Keratinocyte (primary cell): ENCODE data around the gene RUSC2. TPM values are rescaled to one million over a fixed set of nuclear protein-coding genes. Genes with fewer than 3 reads are reported as not detected.

ENCODE experiments used
- DNase-seq: peaks from one replicate; pipeline ENCODE4 v3.0.0-alpha.2; 2011; ENCODE audit warnings: low read depth, missing footprints, low spot score
- FAIRE-seq: peaks from 2 replicates; lab custom pipeline; 2011; peaks lifted over from hg19 to GRCh38; lab: Jason Lieb, UNC
- H2AFZ ChIP-seq: 2 replicates; pipeline ENCODE4 v1.6.0; 2012; ENCODE audit warnings: low read length, control low read depth, inconsistent platforms; ENCODE audit not compliant: control insufficient read depth
- H3K27ac ChIP-seq: 2 replicates; pipeline ENCODE4 v1.5.1; 2011; ENCODE audit warnings: low read length; ENCODE audit not compliant: control insufficient read depth, insufficient read depth
- H3K27me3 ChIP-seq: 3 replicates; pipeline ENCODE4 v1.6.0; 2011; ENCODE audit warnings: low read length; ENCODE audit not compliant: control insufficient read depth, insufficient read depth; ENCODE audit errors: extremely low read depth
- H3K36me3 ChIP-seq, 2 experiments: 2 replicates in 1 of 2; 3 replicates in 1 of 2; pipeline ENCODE4 v1.5.1; 2011; ENCODE audit warnings: low read length in 2 of 2, mild to moderate bottlenecking in 1 of 2; ENCODE audit not compliant: control insufficient read depth in 2 of 2, insufficient read depth in 2 of 2; ENCODE audit errors: extremely low read depth in 1 of 2
- H3K4me1 ChIP-seq: 3 replicates; pipeline ENCODE4 v1.5.1; 2011; ENCODE audit warnings: low read length; ENCODE audit not compliant: control insufficient read depth, insufficient read depth; ENCODE audit errors: extremely low read depth
- H3K4me2 ChIP-seq: 3 replicates; pipeline ENCODE4 v1.6.0; 2011; ENCODE audit warnings: low read depth, low read length; ENCODE audit not compliant: control insufficient read depth, insufficient read depth; ENCODE audit errors: extremely low read depth
- H3K4me3 ChIP-seq, 3 experiments: fragments of 200-600 bp in 1 of 3; sonication (generic) in 1 of 3; 2 replicates in 2 of 3; 3 replicates in 1 of 3; pipeline ENCODE4 v1.5.1; 2011 to 2016; ENCODE audit warnings: low read length in 3 of 3, mild to moderate bottlenecking in 3 of 3, control low read depth in 2 of 3, inconsistent platforms in 1 of 3, low read depth in 1 of 3, mixed read lengths in 1 of 3, mixed run types in 1 of 3, moderate library complexity in 1 of 3; ENCODE audit not compliant: control insufficient read depth in 2 of 3, insufficient read depth in 2 of 3; ENCODE audit errors: extremely low read depth in 1 of 3
- H3K79me2 ChIP-seq: 2 replicates; pipeline ENCODE4 v1.6.0; 2012; ENCODE audit warnings: low read length; ENCODE audit not compliant: control insufficient read depth, insufficient read depth
- H3K9ac ChIP-seq: 3 replicates; pipeline ENCODE4 v1.6.0; 2011; ENCODE audit warnings: low read length; ENCODE audit not compliant: control insufficient read depth, insufficient read depth; ENCODE audit errors: extremely low read depth
- H3K9me1 ChIP-seq: 3 replicates; pipeline ENCODE4 v1.6.0; 2011; ENCODE audit warnings: low read length; ENCODE audit not compliant: control insufficient read depth, insufficient read depth; ENCODE audit errors: extremely low read depth
- H3K9me3 ChIP-seq: 2 replicates; pipeline ENCODE4 v1.5.1; 2012; ENCODE audit warnings: low read depth, low read length; ENCODE audit not compliant: control insufficient read depth
- H4K20me1 ChIP-seq: 3 replicates; pipeline ENCODE4 v1.6.0; 2011; ENCODE audit warnings: low read length; ENCODE audit not compliant: control insufficient read depth, insufficient read depth; ENCODE audit errors: extremely low read depth
- CTCF ChIP-seq, 3 experiments: IDR thresholded peaks in 1 of 3; conservative IDR thresholded peaks in 1 of 3; optimal IDR thresholded peaks in 1 of 3; 2 replicates in 2 of 3; 3 replicates in 1 of 3; pipeline versions ENCODE3 to v1.5.1; 2011; ENCODE audit warnings: low read length in 3 of 3, mild to moderate bottlenecking in 3 of 3, moderate library complexity in 2 of 3, control low read depth in 1 of 3, inconsistent platforms in 1 of 3; ENCODE audit not compliant: insufficient read depth in 2 of 3; ENCODE audit errors: extremely low read depth in 1 of 3
- EZH2 ChIP-seq: IDR thresholded peaks from one replicate; pipeline ENCODE4 v1.6.1; 2012; ENCODE audit warnings: inconsistent platforms, mild to moderate bottlenecking, low read length, moderate library complexity
- dilution Hi-C: fragments of 300-500 bp; cut with MboI; formaldehyde crosslinking; loops from one replicate; pipeline ENCODE4 v1.7.0; 2020; ENCODE audit warnings: low sequenced_read_pairs; ENCODE audit not compliant: extremely low pct_ligation_motif_present
- polyA plus RNA-seq, 5 experiments: library from polyadenylated mRNA; depleted of rRNA in 3 of 5; stranded (reverse) in 3 of 5; stranded (forward) in 1 of 5; unstranded in 1 of 5; fragments of >200 nt; gene quantifications; 1 replicate in 1 of 5; 2 replicates in 3 of 5; 3 replicates in 1 of 5; pipeline versions ENCODE4 v1.2.1 to v1.2.3, GENCODE V29; 2011 to 2012; ENCODE audit warnings: missing spikeins in 2 of 5, low read depth in 1 of 5, low replicate concordance in 1 of 5

The RUSC2 gene
- polyA plus RNA-seq, 1 donor (not counting 4 experiments of a cell fraction or from before 2014, with no cell fraction given), result 4.2 TPM

- Histone ChIP-seq H3K27ac (no peak overlapping the region), H3K79me2 (peaks cover 34% of the 10 kb centered on the region)
Measured at GRCh38 chr9:35511453-35511852, 21.5 kb downstream of the RUSC2 start.

GRCh38 chr9:35515766-35516165 lies 25.9 kb downstream of the RUSC2 start:
- peaks cover 65% of the 10 kb centered on the region for H3K4me1 ChIP-seq
- no peak for FAIRE-seq

More at GRCh38 chr9:35511453-35511852, 21.5 kb downstream of the RUSC2 start:
- Histone ChIP-seq H3K4me3 (no peak overlapping the region), H3K9ac (no peak overlapping the region), H3K27me3 (no peaks in the 10 kb centered on the region), H3K4me2 (no peak overlapping the region), H4K20me1 (no peaks in the 10 kb centered on the region), H2AFZ (no peak overlapping the region), H3K36me3 (no peaks in the 10 kb centered on the region), H3K4me1 (peaks cover 26% of the 10 kb centered on the region), H3K9me3 (no peaks in the 10 kb centered on the region), H3K9me1 (no peaks in the 10 kb centered on the region)
- FAIRE-seq (no peak), DNase-seq (no peak)
- TF ChIP-seq EZH2, result no peak
- no peak for TF ChIP-seq CTCF (optimal IDR thresholded peaks at IDR 0.05 in 1 of 3, IDR thresholded peaks at IDR 0.05 in 1 of 3, conservative IDR thresholded peaks at IDR 0.05 in 1 of 3; ENCODE audit: extremely low read depth in 1 of 3, insufficient read depth in 2 of 3, low read length in 3 of 3)
- dilution Hi-C loops, result no loop called here

More at GRCh38 chr9:35515766-35516165, 25.9 kb downstream of the RUSC2 start:
- dilution Hi-C loops, result no loop called here
- Histone ChIP-seq H3K79me2 (peaks cover 32% of the 10 kb centered on the region), H3K27ac (peak overlapping the region; percentile 81), H3K36me3 (no peaks in the 10 kb centered on the region), H4K20me1 (no peaks in the 10 kb centered on the region), H3K4me3 (no peak overlapping the region), H3K9me3 (no peaks in the 10 kb centered on the region), H3K9me1 (no peaks in the 10 kb centered on the region), H3K4me2 (peak overlapping the region; percentile 73), H3K27me3 (no peaks in the 10 kb centered on the region), H2AFZ (no peak overlapping the region), H3K9ac (no peak overlapping the region)
- TF ChIP-seq EZH2, result no peak
- TF ChIP-seq CTCF (optimal IDR thresholded peaks at IDR 0.05 in 1 of 3, IDR thresholded peaks at IDR 0.05 in 1 of 3, conservative IDR thresholded peaks at IDR 0.05 in 1 of 3; ENCODE audit: extremely low read depth in 1 of 3, insufficient read depth in 2 of 3, low read length in 3 of 3), result no peak
- DNase-seq, result no peak
